HG02623 (cell line): ENCODE results near the gene ENTREP1.

ENCODE experiments used
- ATAC-seq: cut with Tn5 transposase; IDR thresholded peaks from one replicate; pipeline ENCODE4 v1.9.1; 2021; ENCODE audit warnings: moderate library complexity; ENCODE audit not compliant: unreplicated experiment

Gene ENTREP1

GRCh38 chr9:69364510-69365150, 39.6 kb downstream of the ENTREP1 start:
- no peak for ATAC-seq

GRCh38 chr9:69370430-69370829, 45.4 kb downstream of the ENTREP1 start:
- ATAC-seq = no peak

- ATAC-seq = no peak
These were observed 46.0 kb downstream of the ENTREP1 start for GRCh38 chr9:69371001-69371400.

- no peak for ATAC-seq
These were observed 51.6 kb downstream of the ENTREP1 start for GRCh38 chr9:69376651-69377050.

GRCh38 chr9:69377291-69377690, 52.3 kb downstream of the ENTREP1 start:
- no peak for ATAC-seq

- no peak for ATAC-seq
These were observed 53.0 kb downstream of the ENTREP1 start for GRCh38 chr9:69377981-69378380.

GRCh38 chr9:69379270-69379982, 54.4 kb downstream of the ENTREP1 start:
- ATAC-seq = no peak

GRCh38 chr9:69380301-69380700, 55.3 kb downstream of the ENTREP1 start:
- no peak for ATAC-seq

- no peak for ATAC-seq
These were observed 55.8 kb downstream of the ENTREP1 start for GRCh38 chr9:69380811-69381210.

GRCh38 chr9:69382135-69382534, 57.1 kb downstream of the ENTREP1 start:
- no peak for ATAC-seq

- ATAC-seq = no peak
These were observed 60.6 kb downstream of the ENTREP1 start for GRCh38 chr9:69385581-69386033.

- no peak for ATAC-seq
These were observed 61.6 kb downstream of the ENTREP1 start for GRCh38 chr9:69386651-69387050.

- ATAC-seq = no peak
These were observed 63.6 kb downstream of the ENTREP1 start for GRCh38 chr9:69388596-69388995.

GRCh38 chr9:69389437-69389995, 64.5 kb downstream of the ENTREP1 start:
- no peak for ATAC-seq

GRCh38 chr9:69391487-69391886, 66.5 kb downstream of the ENTREP1 start:
- ATAC-seq = no peak

- ATAC-seq = no peak
These were observed 66.9 kb downstream of the ENTREP1 start for GRCh38 chr9:69391946-69392345.

- ATAC-seq = no peak
These were observed 67.8 kb downstream of the ENTREP1 start for GRCh38 chr9:69392826-69393225.

GRCh38 chr9:69393425-69393824, 68.4 kb downstream of the ENTREP1 start:
- ATAC-seq = no peak

- no peak for ATAC-seq
These were observed 70.7 kb downstream of the ENTREP1 start for GRCh38 chr9:69395718-69396117.

GRCh38 chr9:69396759-69397158, 71.7 kb downstream of the ENTREP1 start:
- no peak for ATAC-seq

- no peak for ATAC-seq
These were observed 72.6 kb downstream of the ENTREP1 start for GRCh38 chr9:69397384-69398214.
